ENCODE results near the gene R3HDM1.
"Not testable (repeated sequence)": the region's sequence is repeated elsewhere in the genome, so short reads cannot be mapped to it uniquely, and the experiment has no call there.

R3HDM1 gene

DNA sequence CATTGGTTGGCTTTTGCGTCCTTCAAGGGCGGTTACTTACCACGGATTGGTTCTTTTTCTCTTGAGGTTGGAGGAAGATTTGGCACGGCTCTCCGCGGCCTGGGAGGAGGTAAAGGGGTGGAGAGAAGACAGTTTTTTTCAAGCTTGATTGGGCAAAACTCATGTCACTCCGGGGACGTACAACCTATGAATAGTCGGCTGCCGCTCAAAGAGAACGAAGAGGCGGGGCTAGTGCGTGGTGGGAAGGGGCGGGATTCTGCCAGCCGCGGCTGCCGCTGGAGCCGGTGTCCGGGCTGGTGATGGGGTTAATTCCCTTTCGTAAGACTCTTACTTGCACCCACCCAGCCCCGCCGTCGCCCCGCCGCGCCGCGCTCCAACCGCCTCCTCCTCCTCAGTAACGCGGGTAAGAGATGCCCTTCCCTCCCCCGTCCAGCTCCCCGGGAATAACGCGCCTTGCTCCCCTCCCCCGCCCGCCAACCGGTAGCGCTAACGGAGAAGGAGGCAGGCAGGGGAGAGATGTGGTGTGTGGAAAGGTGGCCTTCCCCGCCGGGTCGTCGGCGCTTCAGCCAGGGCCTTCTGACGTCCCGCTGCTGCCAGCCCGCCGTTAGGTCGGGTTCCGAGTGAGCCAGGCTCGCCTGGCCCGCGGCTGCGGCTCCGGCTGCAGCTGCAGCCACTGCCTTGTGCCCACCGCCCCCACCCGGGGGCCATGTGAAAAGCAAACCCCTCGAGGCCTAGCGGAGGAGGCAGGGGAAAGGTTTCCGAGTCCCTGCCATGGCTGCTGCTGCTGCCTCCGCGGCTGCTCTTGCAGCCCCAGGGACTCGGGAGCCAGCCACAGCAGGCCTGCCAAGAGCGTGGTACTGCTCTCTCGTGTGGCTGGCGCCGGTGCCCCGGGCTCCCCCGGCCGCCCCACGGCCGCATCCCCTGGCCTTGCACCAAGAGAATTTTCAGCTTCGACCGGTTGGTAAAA lies at the start of gene R3HDM1:
Gene R3HDM1 (plus strand): TSS at position 254 of the 967 bp plus-strand sequence. CDS start 73,362 bp downstream, outside the sequence.
- TF ChIP-seq, protein P1, sequence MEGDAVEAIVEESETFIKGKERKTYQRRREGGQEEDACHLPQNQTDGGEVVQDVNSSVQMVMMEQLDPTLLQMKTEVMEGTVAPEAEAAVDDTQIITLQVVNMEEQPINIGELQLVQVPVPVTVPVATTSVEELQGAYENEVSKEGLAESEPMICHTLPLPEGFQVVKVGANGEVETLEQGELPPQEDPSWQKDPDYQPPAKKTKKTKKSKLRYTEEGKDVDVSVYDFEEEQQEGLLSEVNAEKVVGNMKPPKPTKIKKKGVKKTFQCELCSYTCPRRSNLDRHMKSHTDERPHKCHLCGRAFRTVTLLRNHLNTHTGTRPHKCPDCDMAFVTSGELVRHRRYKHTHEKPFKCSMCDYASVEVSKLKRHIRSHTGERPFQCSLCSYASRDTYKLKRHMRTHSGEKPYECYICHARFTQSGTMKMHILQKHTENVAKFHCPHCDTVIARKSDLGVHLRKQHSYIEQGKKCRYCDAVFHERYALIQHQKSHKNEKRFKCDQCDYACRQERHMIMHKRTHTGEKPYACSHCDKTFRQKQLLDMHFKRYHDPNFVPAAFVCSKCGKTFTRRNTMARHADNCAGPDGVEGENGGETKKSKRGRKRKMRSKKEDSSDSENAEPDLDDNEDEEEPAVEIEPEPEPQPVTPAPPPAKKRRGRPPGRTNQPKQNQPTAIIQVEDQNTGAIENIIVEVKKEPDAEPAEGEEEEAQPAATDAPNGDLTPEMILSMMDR (IDR thresholded peaks at IDR 0.05; ENCODE audit: control insufficient read depth, insufficient read depth, low read depth, low read length, missing control alignments): no peak
- H3K4me3 ChIP-seq (ENCODE audit: control insufficient read depth, low read depth, low read length): peak within 1 kb of the TSS; percentile 98
- DNase-seq (ENCODE audit: low read depth): peak; percentile 100

DNA sequence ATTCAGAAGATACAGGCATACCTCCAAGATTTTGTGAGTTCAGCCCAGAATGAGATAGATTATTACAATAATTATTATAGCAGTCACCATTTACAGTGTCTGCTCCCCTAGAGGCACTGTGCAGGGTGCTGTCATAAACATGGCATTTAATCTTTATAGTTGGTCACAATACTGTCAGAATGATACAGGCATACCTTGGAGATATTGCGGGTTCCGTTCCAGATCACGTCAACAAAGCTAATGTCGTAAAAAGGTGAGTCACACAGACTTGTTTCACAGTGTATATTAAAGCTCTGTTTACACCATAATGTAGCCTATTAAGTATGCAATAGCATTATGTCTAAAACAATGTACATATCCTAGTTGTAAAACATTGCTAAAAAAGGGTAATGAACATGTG lies 45.8 kb upstream of the R3HDM1 start:
- H3K4me3 ChIP-seq (ENCODE audit: control insufficient read depth, low read depth, low read length): no peak overlapping the region
- TF ChIP-seq, protein P1 (IDR thresholded peaks at IDR 0.05; ENCODE audit: control insufficient read depth, insufficient read depth, low read depth, low read length, missing control alignments): no peak
- DNase-seq (ENCODE audit: low read depth): no peak

DNA sequence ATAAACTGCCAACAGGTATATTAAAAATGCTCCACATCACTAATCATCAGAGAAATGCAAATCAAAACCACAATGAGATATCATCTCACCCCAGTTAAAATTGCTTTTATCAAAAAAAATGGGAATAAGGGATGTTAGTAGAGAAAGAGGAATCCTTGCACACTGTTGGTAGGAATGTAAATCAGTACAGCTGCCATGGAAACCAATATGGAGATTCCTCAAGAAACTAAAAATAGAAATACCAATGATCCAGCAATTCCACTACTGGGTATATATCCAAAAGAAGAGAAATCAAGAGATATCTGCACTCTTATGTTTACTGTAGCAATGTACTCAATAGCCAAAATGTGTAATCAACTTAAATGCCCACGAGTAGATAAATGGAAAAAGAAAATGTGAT lies 40.9 kb upstream of the R3HDM1 start:
- no peak for DNase-seq (ENCODE audit: low read depth)
- no peak overlapping the region for H3K4me3 ChIP-seq (ENCODE audit: control insufficient read depth, low read depth, low read length)
- TF ChIP-seq, protein P1 (IDR thresholded peaks at IDR 0.05; ENCODE audit: control insufficient read depth, insufficient read depth, low read depth, low read length, missing control alignments): no peak

DNA sequence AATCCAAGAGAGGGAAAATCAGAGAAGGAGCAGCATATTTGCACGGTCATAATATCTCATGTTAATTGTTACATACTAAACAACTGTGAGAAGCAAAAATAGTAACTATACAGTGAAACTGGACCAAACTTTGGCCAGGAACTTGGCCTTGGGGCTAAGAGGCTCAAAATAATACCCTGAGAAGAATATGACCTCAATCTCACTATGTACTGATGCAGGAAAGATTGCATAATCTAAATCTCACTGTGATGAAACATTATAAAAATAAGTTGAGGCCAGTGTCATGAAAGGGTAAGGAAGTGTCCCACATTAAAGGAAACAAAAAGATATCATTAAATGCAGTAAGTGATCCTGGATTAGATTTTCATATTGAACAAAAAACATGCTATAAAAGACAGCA lies 36.8 kb upstream of the R3HDM1 start:
- DNase-seq (ENCODE audit: low read depth): no peak
- TF ChIP-seq, protein P1 (IDR thresholded peaks at IDR 0.05; ENCODE audit: control insufficient read depth, insufficient read depth, low read depth, low read length, missing control alignments): no peak

DNA sequence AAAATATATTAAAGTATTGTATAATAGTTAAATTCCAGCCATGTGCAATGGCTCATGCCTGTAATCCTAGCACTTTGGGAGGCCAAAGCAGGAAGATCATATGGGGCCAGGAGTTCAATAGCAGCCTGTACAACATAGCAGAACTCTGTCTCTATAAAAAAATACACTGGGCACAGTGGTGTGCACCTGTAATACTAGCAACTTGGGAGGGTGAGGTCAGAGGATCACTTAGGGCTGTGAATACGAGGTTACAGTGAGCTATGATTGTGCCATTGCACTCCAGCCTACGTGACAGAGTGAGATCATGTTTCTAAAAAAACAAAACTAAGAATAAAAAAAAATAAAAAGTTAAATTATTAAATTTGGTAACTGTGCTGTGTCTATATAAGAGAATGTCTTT lies 36.4 kb upstream of the R3HDM1 start:
- TF ChIP-seq, protein P1 (IDR thresholded peaks at IDR 0.05; ENCODE audit: control insufficient read depth, insufficient read depth, low read depth, low read length, missing control alignments): no peak
- no peak overlapping the region for H3K4me3 ChIP-seq (ENCODE audit: control insufficient read depth, low read depth, low read length)
- no peak for DNase-seq (ENCODE audit: low read depth)

More for the DNA sequence above, 36.8 kb upstream of the R3HDM1 start:
- H3K4me3 ChIP-seq (ENCODE audit: control insufficient read depth, low read depth, low read length): no peak overlapping the region

DNA sequence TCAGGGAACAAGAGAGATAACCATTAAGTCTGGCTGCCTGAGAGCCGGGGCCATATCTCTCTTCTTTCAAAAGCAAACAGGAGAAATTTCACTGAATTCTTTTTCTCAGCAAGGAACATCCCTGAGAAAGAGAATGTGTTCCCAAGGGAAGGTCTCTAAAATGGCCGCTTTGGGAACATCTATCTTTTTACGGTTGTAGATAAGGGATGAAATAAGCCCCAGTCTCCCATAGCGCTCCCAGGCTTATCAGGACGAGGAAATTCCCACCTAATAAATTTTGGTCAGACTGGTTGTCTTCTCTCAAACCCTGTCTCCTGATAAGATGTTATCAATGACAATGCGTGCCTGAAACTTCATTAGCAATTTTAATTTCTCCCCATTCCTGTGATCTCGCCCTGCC lies 32.7 kb upstream of the R3HDM1 start:
- DNase-seq (ENCODE audit: low read depth); H3K4me3 ChIP-seq (ENCODE audit: control insufficient read depth, low read depth, low read length): not testable (repeated sequence)

DNA sequence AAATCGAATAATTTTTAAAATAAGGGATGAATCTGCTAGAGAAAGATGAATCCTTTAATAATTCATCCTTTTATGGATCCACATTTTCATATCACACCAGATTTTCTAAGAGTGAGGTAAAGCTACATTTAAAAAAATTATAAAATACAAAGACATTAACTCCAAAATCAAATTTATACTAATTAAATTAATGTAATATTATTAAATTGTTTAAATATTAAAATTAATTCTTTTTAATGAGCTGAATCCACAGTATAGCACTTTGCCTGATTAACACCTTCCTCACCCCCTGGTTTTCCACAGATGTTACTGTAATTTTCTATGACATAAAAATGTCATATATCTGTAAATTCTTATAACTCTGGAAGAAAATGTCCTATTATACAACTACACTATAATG lies 26.5 kb upstream of the R3HDM1 start:
- no peak for DNase-seq (ENCODE audit: low read depth)

More for the DNA sequence above, 26.5 kb upstream of the R3HDM1 start:
- no peak overlapping the region for H3K4me3 ChIP-seq (ENCODE audit: control insufficient read depth, low read depth, low read length)
- TF ChIP-seq, protein P1 (IDR thresholded peaks at IDR 0.05; ENCODE audit: control insufficient read depth, insufficient read depth, low read depth, low read length, missing control alignments): no peak
